Measurements from ENCODE around the gene CENPC.

Gene CENPC, protein sequence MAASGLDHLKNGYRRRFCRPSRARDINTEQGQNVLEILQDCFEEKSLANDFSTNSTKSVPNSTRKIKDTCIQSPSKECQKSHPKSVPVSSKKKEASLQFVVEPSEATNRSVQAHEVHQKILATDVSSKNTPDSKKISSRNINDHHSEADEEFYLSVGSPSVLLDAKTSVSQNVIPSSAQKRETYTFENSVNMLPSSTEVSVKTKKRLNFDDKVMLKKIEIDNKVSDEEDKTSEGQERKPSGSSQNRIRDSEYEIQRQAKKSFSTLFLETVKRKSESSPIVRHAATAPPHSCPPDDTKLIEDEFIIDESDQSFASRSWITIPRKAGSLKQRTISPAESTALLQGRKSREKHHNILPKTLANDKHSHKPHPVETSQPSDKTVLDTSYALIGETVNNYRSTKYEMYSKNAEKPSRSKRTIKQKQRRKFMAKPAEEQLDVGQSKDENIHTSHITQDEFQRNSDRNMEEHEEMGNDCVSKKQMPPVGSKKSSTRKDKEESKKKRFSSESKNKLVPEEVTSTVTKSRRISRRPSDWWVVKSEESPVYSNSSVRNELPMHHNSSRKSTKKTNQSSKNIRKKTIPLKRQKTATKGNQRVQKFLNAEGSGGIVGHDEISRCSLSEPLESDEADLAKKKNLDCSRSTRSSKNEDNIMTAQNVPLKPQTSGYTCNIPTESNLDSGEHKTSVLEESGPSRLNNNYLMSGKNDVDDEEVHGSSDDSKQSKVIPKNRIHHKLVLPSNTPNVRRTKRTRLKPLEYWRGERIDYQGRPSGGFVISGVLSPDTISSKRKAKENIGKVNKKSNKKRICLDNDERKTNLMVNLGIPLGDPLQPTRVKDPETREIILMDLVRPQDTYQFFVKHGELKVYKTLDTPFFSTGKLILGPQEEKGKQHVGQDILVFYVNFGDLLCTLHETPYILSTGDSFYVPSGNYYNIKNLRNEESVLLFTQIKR

GRCh38 chr4:67545199-67546003 lies at the start of gene CENPC:
TSS of gene CENPC (minus strand) at chr4:67545503. CDS start at chr4:67545355, 148 bp downstream.
- Histone ChIP-seq H3K4me3 (ENCODE audit: low read depth, low read length) (peak within 1 kb of the TSS; percentile 83), H3K27ac (peak within 1 kb of the TSS; percentile 95), H3K36me3 (replicated peaks) (no peaks in the 10 kb centered on the region), H3K27me3 (replicated peaks) (no peaks in the 10 kb centered on the region)
- TF ChIP-seq CTCF (IDR thresholded peaks at IDR 0.05; ENCODE audit: low read depth, low read length, missing control alignments), result no peak
- in situ Hi-C loops (cut with HindIII; ENCODE audit: low pct_ligation_motif_present, low sequenced_read_pairs), result no loop called here
- peak; percentile 98 for DNase-seq

GRCh38 chr4:67593741-67594175 lies 48.5 kb upstream of the CENPC start:
- no peak overlapping the region for H3K27ac ChIP-seq
- H3K36me3 ChIP-seq (replicated peaks), result no peaks in the 10 kb centered on the region
- no peaks in the 10 kb centered on the region for H3K27me3 ChIP-seq (replicated peaks)
- no peak for TF ChIP-seq CTCF (IDR thresholded peaks at IDR 0.05; ENCODE audit: low read depth, low read length, missing control alignments)
- peak; percentile 11 for DNase-seq
- no peak overlapping the region for H3K4me3 ChIP-seq (ENCODE audit: low read depth, low read length)
- in situ Hi-C loops (cut with HindIII; ENCODE audit: low pct_ligation_motif_present, low sequenced_read_pairs), result no loop called here

GRCh38 chr4:67587156-67587555 lies 41.9 kb upstream of the CENPC start:
- no peak for TF ChIP-seq CTCF (IDR thresholded peaks at IDR 0.05; ENCODE audit: low read depth, low read length, missing control alignments)
- Histone ChIP-seq H3K36me3 (replicated peaks) (no peaks in the 10 kb centered on the region), H3K27ac (no peak overlapping the region), H3K27me3 (replicated peaks) (no peaks in the 10 kb centered on the region), H3K4me3 (ENCODE audit: low read depth, low read length) (no peak overlapping the region)
- in situ Hi-C loops (cut with HindIII; ENCODE audit: low pct_ligation_motif_present, low sequenced_read_pairs), result no loop called here
- DNase-seq, result no peak

- DNase-seq, result no peak
- in situ Hi-C loops (cut with HindIII; ENCODE audit: low pct_ligation_motif_present, low sequenced_read_pairs), result no loop called here
- Histone ChIP-seq H3K27me3 (replicated peaks) (no peaks in the 10 kb centered on the region), H3K27ac (no peak overlapping the region), H3K36me3 (replicated peaks) (no peaks in the 10 kb centered on the region), H3K4me3 (ENCODE audit: low read depth, low read length) (no peak overlapping the region)
- no peak for TF ChIP-seq CTCF (IDR thresholded peaks at IDR 0.05; ENCODE audit: low read depth, low read length, missing control alignments)
These were observed 39.2 kb upstream of the CENPC start for GRCh38 chr4:67584496-67584895.

DNA sequence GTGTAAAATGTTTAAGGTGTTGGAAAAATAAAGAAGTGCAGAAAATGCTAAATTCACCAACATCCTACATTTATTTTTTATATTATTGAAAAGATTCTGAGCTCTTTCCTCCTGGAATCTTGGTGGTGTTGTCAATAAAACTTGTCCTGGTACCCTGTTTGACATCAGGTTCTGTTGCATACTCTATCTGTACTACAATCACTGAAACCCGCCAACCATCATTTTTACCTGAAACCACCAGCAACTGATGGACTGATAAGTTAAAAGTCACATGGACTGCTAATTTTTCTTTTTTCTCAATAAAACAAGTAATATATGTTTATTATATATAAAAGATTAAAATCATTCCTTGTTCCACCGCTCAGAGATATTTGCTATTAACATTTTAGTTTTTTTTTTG lies 36.6 kb upstream of the CENPC start:
- TF ChIP-seq CTCF (IDR thresholded peaks at IDR 0.05; ENCODE audit: low read depth, low read length, missing control alignments), result no peak
- no peak for DNase-seq
- Histone ChIP-seq H3K4me3 (ENCODE audit: low read depth, low read length) (no peak overlapping the region), H3K27me3 (replicated peaks) (no peaks in the 10 kb centered on the region), H3K36me3 (replicated peaks) (no peaks in the 10 kb centered on the region), H3K27ac (no peak overlapping the region)
- in situ Hi-C loops (cut with HindIII; ENCODE audit: low pct_ligation_motif_present, low sequenced_read_pairs), result no loop called here
